Thyroid gland (tissue), 4 donors: ENCODE measurements around the gene RGS19. TPM values are rescaled to one million over a fixed set of nuclear protein-coding genes. Genes with fewer than 3 reads are reported as not detected.

Experiments
- DNase-seq, 2 donors: peaks; one replicate each; pipeline ENCODE4 v3.0.0-alpha.2; 2019
- H3K27ac ChIP-seq, 3 donors: fragments of 200-600 bp; sonication (generic); 1 replicate in 2 of 3; 2 replicates in 1 of 3; pipeline ENCODE4 v1.5.1; 2016 to 2019; ENCODE audit warnings: mild to moderate bottlenecking in 1 of 3, moderate library complexity in 1 of 3
- H3K27me3 ChIP-seq: fragments of 200-600 bp; sonication (generic); one replicate; pipeline ENCODE4 v1.5.1; 2019
- H3K36me3 ChIP-seq, 2 donors: fragments of 200-600 bp; sonication (generic); one replicate each; pipeline ENCODE4 v1.5.1; 2016 to 2019
- H3K4me1 ChIP-seq, 2 donors: fragments of 200-600 bp; sonication (generic); one replicate each; pipeline ENCODE4 v1.5.1; 2017 to 2019
- H3K4me3 ChIP-seq, 3 donors: fragments of 200-600 bp; sonication (generic); replicated peaks in 1 of 3; 1 replicate in 2 of 3; 2 replicates in 1 of 3; pipeline ENCODE4 v1.5.1; 2016; ENCODE audit warnings: mild to moderate bottlenecking in 1 of 3
- H3K9me3 ChIP-seq: fragments of 200-600 bp; sonication (generic); one replicate; pipeline ENCODE4 v1.5.1; 2017
- POLR2A ChIP-seq, 2 donors: fragments of 450-650 bp; IDR thresholded peaks; one replicate each; pipeline ENCODE4 v1.6.1; 2017; ENCODE audit warnings: antibody characterized with exemption in 2 of 2, mild to moderate bottlenecking in 2 of 2, moderate library complexity in 1 of 2
- WGBS, 2 donors: methylation state at CpG; one replicate each; pipeline ENCODE4 v1.1.5; 2017; 5-methylcytosine and 5-hydroxymethylcytosine counted together
- intact Hi-C: fragments of 100-400 bp; cut with DNase I; formaldehyde crosslinking; loops from one replicate; pipeline ENCODE4 v1.15.1; 2023
- total RNA-seq, 4 donors: library from RNA; depleted of rRNA; stranded (reverse); fragments of >200 nt; gene quantifications; one replicate each; pipeline ENCODE4 v1.2.3, GENCODE V29; 2016
- TF ChIP-seq, protein P1 (sequence below), 6 experiments: fragments of 200-600 bp in 3 of 6; fragments of 450-650 bp in 3 of 6; sonication (generic) in 3 of 6; IDR thresholded peaks; one replicate each; pipeline ENCODE4 v1.5.1; 2016 to 2019; ENCODE audit warnings: antibody characterized with exemption in 6 of 6, mild to moderate bottlenecking in 2 of 6, inconsistent platforms in 1 of 6, moderate library complexity in 1 of 6

RGS19 gene
- total RNA-seq, 4 donors from 2014 or later: 10.5 to 17.2 (median 13.4) TPM

GRCh38 chr20:64109831-64110391 is 30.6 kb upstream of the RGS19 start:
- no peak for TF ChIP-seq POLR2A (IDR thresholded peaks at IDR 0.05)
- TF ChIP-seq, protein P1, sequence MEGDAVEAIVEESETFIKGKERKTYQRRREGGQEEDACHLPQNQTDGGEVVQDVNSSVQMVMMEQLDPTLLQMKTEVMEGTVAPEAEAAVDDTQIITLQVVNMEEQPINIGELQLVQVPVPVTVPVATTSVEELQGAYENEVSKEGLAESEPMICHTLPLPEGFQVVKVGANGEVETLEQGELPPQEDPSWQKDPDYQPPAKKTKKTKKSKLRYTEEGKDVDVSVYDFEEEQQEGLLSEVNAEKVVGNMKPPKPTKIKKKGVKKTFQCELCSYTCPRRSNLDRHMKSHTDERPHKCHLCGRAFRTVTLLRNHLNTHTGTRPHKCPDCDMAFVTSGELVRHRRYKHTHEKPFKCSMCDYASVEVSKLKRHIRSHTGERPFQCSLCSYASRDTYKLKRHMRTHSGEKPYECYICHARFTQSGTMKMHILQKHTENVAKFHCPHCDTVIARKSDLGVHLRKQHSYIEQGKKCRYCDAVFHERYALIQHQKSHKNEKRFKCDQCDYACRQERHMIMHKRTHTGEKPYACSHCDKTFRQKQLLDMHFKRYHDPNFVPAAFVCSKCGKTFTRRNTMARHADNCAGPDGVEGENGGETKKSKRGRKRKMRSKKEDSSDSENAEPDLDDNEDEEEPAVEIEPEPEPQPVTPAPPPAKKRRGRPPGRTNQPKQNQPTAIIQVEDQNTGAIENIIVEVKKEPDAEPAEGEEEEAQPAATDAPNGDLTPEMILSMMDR (IDR thresholded peaks at IDR 0.05): no peak
- H3K4me3 ChIP-seq: no peak overlapping the region
- H3K9me3 ChIP-seq: no peaks in the 10 kb centered on the region
- H3K36me3 ChIP-seq: no peaks in the 10 kb centered on the region
- DNase-seq: no peak
- no peak overlapping the region for H3K27ac ChIP-seq
- no peaks in the 10 kb centered on the region for H3K27me3 ChIP-seq
- H3K4me1 ChIP-seq: no peaks in the 10 kb centered on the region
- WGBS, 2 donors: 60 to 75% methylated on average over 3 to 12 of the region's 16 CpGs
- intact Hi-C loops: no loop called here

DNA sequence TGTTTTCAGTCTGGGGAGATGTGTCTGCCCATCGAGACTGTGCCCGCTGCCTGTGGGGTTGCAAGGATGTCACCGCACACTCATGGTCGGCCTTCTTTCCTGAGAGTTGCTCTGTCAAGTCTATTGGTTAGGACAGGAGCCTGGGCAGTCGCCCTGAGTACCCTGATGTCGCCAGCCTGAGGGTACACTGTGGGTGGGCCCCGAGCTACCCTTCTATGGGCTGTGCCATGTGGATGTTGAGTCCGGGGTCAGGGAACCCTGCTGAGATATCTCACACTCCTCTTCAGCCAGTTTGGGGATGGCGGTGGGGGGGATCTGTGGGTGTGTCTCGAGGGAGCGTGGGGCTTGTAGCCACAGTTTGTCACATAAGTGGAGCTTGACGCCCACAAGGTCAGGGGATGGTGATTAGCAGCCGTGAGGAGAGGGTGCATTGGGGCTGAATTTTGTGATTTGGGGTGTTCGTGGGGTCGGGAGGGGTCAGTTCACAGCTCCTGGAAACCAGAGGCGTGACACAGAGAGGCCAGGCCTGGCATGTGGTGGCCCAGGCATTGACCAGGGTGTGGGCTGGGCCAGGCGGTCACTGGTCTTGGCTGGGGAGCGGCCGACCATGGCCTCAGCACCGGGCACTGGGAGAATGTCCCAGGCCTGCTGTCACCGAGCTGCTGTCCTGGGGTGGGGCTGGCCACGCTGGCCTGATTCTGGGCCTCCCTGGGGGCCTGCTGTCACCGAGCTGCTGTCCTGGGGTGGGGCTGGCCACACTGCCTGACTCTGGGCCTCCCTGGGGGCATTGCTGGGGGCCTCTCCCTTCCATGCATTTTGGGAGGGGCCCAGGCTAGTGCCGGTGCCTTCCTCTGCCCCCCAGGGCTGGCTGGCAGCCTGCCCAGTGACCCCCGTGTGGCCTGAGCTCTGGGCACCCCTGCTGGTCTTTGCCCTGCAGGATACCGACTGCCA is 29.7 kb upstream of the RGS19 start:
- intact Hi-C loops: no loop called here
- H3K27me3 ChIP-seq: no peaks in the 10 kb centered on the region
- WGBS, 2 donors: 81% methylated on average over 13 to 20 of the region's 26 CpGs
- H3K4me1 ChIP-seq: no peaks in the 10 kb centered on the region
- no peaks in the 10 kb centered on the region for H3K36me3 ChIP-seq
- TF ChIP-seq, protein P1 (IDR thresholded peaks at IDR 0.05): no peak
- no peak for TF ChIP-seq POLR2A (IDR thresholded peaks at IDR 0.05)
- no peak overlapping the region for H3K27ac ChIP-seq
- no peaks in the 10 kb centered on the region for H3K9me3 ChIP-seq
- H3K4me3 ChIP-seq: no peak overlapping the region
- no peak for DNase-seq

DNA sequence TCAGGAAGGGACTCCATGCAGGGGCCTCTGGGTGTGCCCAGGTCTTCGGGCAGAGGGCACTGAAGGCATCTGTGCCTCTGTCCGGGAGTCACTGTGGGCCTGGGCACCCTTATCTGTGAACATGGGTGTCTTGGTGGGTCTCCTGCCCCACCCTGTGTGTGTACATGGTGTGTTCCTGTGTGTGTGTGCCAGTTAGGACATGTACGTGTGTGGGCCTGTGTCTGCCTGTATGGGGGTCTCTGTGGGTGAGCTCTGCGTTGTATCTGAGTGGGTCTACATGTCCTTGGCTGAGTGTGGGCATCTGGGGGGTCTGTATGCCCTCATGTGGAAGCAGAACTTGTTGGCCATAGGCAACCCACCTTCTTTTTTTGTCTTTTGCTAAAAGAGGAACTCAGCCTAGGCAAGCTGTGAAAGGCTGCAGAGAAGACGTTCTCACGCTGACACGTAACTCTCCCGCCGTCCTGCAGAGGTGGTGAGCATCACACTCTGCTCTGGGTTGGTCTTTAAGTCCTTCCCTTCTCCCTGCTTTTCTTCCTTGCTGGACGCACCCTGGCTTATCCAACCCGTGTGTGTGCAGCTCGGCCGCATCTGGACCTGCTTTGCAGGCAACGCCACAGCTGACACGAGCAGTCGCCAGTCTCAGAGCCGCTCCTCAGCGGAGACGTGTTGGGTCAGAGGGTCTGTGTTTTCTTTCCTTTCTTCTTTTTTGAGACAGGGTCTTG is 28.6 kb upstream of the RGS19 start:
- Histone ChIP-seq H3K4me3 (no peak overlapping the region), H3K27ac (no peak overlapping the region), H3K9me3 (no peaks in the 10 kb centered on the region), H3K27me3 (no peaks in the 10 kb centered on the region), H3K4me1 (no peaks in the 10 kb centered on the region), H3K36me3 (no peaks in the 10 kb centered on the region)
- intact Hi-C loops: no loop called here
- DNase-seq: no peak
- TF ChIP-seq POLR2A (IDR thresholded peaks at IDR 0.05): no peak
- TF ChIP-seq, protein P1 (IDR thresholded peaks at IDR 0.05): no peak
- 79 to 84% methylated on average over 17 to 19 of the region's 19 CpGs for WGBS, 2 donors

GRCh38 chr20:64106981-64107735 is 27.8 kb upstream of the RGS19 start, which contains the start of gene NPBWR2:
NPBWR2 (minus strand) TSS chr20:64107565; CDS start chr20:64106831, 734 bp downstream.
- Histone ChIP-seq H3K4me3 (no peak within 1 kb of the TSS), H3K27me3 (no peaks in the 10 kb centered on the region), H3K9me3 (no peaks in the 10 kb centered on the region), H3K4me1 (peaks cover 7% of the 10 kb centered on the region in 2 donors), H3K27ac (no peak within 1 kb of the TSS), H3K36me3 (no peaks in the 10 kb centered on the region)
- DNase-seq: no peak
- intact Hi-C loops: no loop called here
- no peak for TF ChIP-seq POLR2A (IDR thresholded peaks at IDR 0.05)
- TF ChIP-seq, protein P1 (IDR thresholded peaks at IDR 0.05): no peak
- 69 to 82% methylated on average over 9 to 16 of the region's 22 CpGs for WGBS, 2 donors
